HPDE6-E6E7 (cell line): ENCODE results near the gene RTN4RL1.
A peak's percentile ranks its signal among the peaks of the same experiment; 100 is the strongest.

ENCODE experiments used
- DNase-seq: peaks from one replicate; pipeline ENCODE4 v3.0.0; 2011; ENCODE audit warnings: missing footprints; ENCODE audit errors: extremely low spot score

Gene RTN4RL1

GRCh38 chr17:1919201-1919600, 105.9 kb downstream of the RTN4RL1 start:
- DNase-seq = no peak

DNA sequence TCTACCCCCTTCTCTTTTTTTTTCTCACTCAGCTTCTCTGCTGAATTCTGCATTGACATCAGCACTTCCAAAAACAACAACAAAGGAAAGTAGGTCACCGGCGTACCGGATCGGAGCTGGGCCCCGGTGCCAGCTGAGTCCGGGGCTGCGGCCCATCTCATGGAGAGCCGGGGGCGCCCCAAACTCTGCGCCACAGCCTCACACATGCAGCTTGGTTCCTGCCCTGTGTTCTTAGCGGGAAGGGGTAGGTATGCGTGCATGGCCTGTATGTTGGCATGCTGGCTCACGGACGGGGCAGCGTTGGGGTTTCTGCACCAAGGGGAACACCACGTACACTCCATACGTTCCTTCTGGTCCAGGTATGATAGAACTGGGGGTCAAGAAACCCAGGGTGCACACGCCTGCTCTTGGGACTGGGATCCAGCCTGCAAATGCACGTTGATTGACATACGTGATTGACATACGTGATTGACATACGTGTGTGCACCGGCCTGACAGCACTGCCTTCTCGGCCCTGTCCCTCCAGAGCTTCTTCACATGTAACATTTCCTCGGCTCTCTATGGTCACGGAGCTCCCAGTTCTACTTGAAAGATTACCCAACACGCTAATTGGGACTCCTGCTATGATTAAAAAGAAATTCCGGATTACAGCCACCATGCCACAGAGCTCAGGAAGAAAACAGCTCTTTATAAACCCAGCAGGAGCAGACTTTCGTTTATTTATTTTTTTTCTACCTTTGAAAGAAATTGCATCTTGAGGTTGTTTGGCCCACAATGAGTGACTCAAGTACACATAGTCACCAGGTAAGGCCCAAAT, 106.6 kb downstream of the RTN4RL1 start:
- DNase-seq = no peak

GRCh38 chr17:1916963-1917715, 108.0 kb downstream of the RTN4RL1 start:
- no peak for DNase-seq

DNA sequence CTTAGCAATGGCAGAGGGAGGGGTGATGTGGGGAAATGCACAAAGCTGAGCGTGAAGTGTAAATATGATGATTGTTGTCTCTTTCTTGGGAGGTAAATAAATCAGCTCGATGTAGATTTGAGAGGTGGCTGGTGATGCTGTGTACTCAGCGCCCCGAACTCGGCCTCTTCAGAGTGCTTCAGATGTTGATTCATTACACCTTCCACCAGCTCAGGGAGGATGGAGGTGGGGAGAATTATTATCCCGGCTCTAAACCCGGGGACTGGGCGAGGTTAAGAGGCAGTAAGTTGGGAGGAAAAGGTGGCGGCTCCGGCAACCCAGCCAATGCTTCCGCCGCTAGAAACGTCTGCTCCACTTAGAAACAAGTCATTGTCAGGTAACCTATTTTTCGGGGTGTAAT, 108.8 kb downstream of the RTN4RL1 start:
- no peak for DNase-seq

- no peak for DNase-seq
Observed at GRCh38 chr17:1915889-1916288, 109.2 kb downstream of the RTN4RL1 start.

DNA sequence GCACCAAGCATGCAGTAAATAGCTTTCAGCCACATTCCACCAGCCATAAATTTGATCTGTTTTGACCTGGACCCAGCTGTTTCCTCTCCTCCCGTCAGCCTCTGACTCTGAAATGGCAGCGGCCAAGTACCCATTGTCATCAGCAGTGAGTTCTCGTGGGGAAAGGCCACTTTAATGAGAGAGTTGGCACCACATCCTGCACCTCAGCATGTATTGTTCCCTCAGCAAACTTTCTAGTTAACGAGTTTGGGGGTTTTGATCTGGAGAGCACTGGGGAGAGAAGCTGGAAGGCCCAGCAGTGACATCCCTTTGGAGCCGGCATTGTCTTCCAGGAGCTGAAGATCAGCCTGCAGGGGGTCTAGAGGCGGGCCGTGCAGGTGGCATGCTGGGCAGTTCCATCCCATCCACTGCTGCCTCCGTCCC, 110.5 kb downstream of the RTN4RL1 start:
- DNase-seq = no peak

GRCh38 chr17:1913702-1914101, 111.4 kb downstream of the RTN4RL1 start:
- DNase-seq = no peak

DNA sequence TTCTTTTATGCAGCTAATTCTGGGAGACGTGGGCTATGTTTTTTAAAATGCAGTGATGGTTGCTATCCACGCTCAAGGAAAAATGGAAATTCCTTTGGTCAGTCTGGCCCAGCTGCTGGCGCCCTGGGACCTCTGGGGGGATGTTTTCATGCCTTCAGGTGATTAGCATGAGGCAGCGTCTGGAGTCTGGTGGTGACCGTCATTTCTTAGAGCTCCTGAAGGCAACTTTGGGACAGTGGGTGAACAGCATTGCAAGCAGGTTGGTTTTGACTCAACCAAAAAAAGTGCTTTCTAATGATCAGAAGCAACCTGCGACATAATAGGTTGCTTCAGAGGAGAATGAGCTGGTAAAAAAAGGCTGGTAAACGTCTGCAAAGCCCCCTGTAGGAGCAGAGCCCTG, 113.0 kb downstream of the RTN4RL1 start:
- no peak for DNase-seq

DNA sequence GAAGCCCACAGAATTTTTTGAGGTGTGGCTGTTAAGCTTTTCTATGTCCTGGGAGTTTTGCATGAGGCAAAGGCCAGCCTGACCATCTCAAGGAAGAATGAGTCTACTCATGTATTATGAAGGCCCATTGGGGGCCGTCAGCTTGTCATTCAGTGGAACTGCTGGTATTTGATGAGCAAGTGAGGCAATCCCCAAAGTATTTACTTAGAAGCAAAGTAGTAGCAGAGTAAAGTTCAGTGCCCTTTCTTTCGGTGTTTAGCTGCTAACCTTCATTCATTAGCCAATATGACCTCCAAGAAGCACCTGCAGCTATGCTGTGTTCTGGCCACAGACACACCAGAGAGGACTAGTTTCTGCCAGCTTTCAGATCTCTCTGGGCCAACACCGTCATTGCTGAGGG, 115.1 kb downstream of the RTN4RL1 start:
- DNase-seq = no peak

DNA sequence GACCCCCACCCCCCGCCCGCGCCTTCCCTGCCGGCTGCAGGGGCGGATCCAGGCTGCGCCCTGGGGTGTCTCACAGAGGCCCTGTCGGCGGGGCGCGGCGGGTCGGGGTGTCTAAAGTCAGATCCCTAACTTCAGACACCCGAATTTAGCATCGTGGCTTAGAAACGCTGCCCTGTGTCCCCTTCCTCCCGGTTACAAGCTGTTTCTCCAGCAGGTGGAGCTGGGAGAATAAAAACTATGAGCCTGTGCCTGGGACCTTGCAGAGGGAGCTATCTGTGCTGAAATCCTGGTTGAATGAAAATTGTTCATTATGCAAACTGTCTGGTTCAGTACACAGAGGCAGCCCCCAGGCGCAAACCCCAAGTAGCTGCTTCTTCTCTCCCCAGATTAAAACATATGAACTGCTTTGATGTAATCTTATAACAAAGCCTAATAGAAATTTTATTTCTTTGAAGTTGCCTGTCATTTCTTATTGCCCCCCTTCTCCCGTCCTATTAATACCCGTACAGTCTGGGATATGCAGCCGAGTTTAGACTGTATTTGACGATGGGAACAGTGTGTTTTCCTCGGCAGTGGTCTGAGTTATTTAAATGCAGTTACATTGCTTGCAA, 116.3 kb downstream of the RTN4RL1 start:
- peak; percentile 67 for DNase-seq

DNA sequence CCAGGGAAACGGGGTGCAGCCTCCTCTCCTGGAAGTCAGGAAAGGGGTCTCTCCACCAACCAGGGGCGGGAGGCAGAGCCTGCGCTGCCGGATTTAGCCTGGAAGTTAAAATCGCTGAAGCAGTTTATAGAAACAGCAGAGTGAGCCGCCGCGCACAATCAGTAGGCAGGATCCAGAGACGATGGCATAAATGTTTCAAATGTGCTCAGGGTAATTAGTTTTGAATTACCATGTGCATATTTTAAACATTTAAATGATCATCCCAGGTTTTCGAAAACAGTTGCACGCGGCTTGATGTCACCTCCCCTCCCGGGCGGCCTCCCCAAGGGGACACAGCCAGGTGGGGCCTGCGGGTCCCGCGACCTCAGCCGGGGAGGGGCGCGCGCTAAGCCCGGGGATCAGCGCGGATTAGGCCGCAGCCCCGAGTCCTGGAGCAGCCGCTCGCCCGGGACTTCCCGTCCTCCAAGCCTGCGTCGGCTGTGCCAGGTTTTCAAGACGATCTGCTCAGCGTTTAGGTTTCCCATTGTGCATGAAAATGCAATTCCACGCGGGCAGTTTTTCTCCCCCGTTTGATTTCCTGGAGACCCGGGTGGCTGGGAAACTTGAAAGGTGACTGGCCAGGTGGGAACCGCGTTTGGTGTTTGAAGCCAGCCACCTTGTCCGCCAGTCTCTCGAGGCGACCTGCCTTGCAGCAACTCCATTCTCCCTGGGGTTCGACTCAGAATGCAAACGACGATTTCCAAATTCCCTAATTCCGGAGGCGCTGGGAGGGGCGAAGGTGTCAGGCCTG, 117.0 kb downstream of the RTN4RL1 start:
- DNase-seq = no peak

GRCh38 chr17:1907216-1907631, 117.9 kb downstream of the RTN4RL1 start:
- no peak for DNase-seq

- DNase-seq = no peak
Observed at GRCh38 chr17:1906662-1907101, 118.5 kb downstream of the RTN4RL1 start.

DNA sequence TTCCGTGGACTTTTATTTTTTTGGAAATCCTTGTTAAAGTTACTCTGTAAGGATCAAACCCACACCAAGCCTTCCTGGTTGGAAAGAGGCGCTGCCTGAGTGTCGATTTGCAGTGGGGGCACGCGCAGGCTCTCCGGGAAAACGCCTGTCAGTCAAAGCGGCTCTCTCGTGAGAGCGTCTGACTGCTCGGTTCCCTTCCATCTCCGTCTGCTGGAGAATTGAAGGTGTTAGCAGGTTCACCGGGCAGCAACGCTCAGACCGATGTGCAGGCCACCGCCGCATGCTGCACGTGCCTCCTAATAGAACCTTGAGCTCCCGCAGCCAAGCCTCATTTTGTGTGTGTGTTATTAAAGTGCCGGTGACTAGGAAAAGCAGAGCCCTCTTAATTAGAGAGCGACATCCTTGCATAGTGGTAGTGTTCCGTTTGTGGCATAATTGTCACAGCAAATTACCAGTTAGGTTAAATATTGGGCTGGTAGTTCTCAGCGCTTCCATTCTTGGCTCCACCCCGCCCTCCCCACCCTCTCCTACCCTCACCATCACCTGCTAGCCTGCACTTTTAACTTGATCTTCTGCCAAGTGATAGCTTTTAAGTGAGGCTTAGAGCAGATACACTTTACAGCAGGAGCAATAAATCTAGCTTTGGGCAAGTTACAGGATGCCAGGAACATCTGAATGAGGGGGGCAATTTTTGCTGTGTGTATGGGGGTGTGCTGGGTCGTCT, 119.8 kb downstream of the RTN4RL1 start:
- DNase-seq = no peak

- DNase-seq = no peak
Observed at GRCh38 chr17:1904273-1905182, 120.6 kb downstream of the RTN4RL1 start.

DNA sequence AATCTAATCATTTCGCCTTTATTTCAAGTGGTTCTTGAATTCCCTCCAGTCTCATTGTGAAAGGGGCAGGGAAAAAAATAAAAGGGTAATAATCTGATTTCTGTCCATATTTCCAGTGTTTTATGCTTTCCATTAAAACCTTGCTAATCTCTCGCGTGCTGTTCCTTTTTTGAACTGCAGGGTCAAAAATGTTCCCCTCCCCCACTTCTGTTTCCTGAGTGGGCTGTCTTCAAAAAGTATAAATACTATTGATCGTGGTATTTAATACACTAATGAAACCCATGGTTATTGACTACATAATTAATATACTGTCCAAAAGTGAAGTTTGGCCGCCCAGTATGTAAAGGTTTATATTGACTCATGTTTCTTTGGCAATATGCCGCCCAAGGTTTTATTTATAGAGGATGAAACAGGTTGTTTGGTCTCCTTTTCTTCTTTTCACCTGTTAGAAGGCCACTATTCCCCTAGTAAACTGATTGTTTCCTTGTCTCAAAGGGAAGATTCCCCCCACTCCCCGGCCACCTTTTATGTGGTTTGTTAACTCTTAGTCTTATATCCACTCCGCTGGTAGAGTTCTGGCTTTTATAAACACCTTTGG, 125.6 kb downstream of the RTN4RL1 start:
- DNase-seq = no peak

- DNase-seq = no peak
Observed at GRCh38 chr17:1898872-1899271, 126.3 kb downstream of the RTN4RL1 start.

DNA sequence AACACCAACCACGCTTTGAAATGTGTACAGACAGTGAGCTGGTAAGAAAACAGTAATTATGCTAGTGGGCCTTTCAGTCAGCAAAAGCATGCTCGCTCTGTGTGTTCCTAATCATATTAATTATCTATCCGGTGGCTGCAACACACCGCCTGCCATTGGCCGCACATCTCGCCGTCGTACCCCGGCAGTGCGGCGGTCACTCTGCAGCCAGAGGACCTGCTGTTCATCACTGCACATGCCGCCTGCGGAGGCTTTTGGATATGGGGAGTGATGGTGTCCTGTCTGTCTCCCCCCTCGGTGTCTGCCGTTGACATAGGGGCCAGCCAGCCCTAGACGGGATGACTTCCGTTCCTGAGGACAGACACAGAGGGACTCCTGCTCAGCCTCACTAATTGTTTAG, 126.8 kb downstream of the RTN4RL1 start:
- DNase-seq = no peak

DNA sequence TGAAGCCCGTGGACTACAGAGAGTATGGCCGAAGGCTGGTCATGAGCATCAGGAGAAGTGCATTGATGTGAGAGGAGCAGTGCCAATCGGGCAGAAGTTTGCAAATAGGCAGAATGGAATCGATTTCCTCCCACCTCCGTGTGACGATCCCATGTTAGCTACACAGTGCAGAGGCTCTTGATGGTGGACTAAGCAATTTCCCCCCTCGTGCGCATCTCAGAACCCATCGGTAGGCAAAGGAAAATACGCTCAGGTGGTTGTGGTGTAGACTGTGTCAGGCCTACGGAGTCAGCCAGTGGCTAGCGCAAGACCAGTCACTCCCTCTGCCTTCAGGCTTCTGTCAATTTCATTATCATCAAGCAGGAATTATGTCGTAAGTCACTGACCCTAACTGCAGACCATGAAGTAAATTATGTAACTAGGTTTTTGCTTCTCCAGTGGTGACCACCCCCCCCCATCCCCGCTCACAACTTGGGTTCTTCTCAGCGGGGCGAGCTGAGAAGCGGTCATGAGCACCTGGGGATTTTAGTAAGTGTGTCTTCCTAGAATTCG, 128.0 kb downstream of the RTN4RL1 start:
- no peak for DNase-seq
